B cell (primary cell): ENCODE results near the gene FMN1.

ENCODE experiments used
- CTCF ChIP-seq: fragments of 200-600 bp; IDR thresholded peaks from one replicate; pipeline ENCODE4 v1.8.0; 2022; ENCODE audit warnings: antibody characterized with exemption, mild to moderate bottlenecking
- EZH2 ChIP-seq: IDR thresholded peaks from 2 replicates; pipeline ENCODE4 v1.6.1; 2012; ENCODE audit warnings: borderline replicate concordance, low read depth, mild to moderate bottlenecking, moderate library complexity, low read length; ENCODE audit not compliant: insufficient read depth, poor library complexity, severe bottlenecking

DNA sequence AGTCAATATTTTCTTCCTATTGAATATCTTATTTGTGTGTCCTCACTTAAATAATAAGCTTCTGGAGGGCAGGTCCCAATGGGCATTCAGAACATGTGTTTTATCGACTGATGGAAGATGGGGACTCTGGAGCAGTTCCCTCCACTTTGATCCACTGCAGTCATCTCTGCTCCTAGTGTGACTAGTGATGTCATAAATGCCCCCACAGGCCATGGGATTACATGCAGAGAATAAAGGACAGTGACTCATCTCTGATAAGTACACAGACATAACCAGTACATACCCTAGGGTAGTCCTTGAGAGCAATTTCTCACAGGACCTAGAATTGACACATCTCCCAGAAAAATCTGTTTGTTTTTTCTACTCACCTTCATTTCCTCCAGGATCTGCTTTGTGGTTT, 49.4 kb upstream of the FMN1 start:
- TF ChIP-seq CTCF, result no peak
- no peak for TF ChIP-seq EZH2
